ENCODE data around the gene PLAU.
A peak's percentile ranks its signal among the peaks of the same experiment; 100 is the strongest.

Gene PLAU

GRCh38 chr10:73944356-73945100 lies 33.6 kb downstream of the PLAU start:
- H3K27ac ChIP-seq: no peak overlapping the region
- TF ChIP-seq CTCF (conservative IDR thresholded peaks at IDR 0.05): no peak

GRCh38 chr10:73946253-73947145 lies 35.6 kb downstream of the PLAU start:
- 0 out of 2 replicates have a peak, but pooled peaks have one; percentile 21 for TF ChIP-seq CTCF (conservative IDR thresholded peaks at IDR 0.05)
- H3K27ac ChIP-seq: no peak overlapping the region

- TF ChIP-seq CTCF (conservative IDR thresholded peaks at IDR 0.05): no peak
- H3K27ac ChIP-seq: no peak overlapping the region
These were observed 38.2 kb downstream of the PLAU start for GRCh38 chr10:73948947-73949633.

GRCh38 chr10:73950155-73950948 lies 39.4 kb downstream of the PLAU start:
- no peak for TF ChIP-seq CTCF (conservative IDR thresholded peaks at IDR 0.05)
- H3K27ac ChIP-seq: no peak overlapping the region

- no peak for TF ChIP-seq CTCF (conservative IDR thresholded peaks at IDR 0.05)
- no peak overlapping the region for H3K27ac ChIP-seq
These were observed 42.7 kb downstream of the PLAU start for GRCh38 chr10:73953665-73954064.

- TF ChIP-seq CTCF (conservative IDR thresholded peaks at IDR 0.05): no peak
- no peak overlapping the region for H3K27ac ChIP-seq
These were observed 43.8 kb downstream of the PLAU start for GRCh38 chr10:73954737-73955136.
